ENCODE data around the gene ZNF107.
"Not testable (repeated sequence)": the region's sequence is repeated elsewhere in the genome, so short reads cannot be mapped to it uniquely, and the experiment has no call there.

Gene ZNF107

GRCh38 chr7:64654796-64655548, 11.0 kb upstream of the ZNF107 start:
- no peaks in the 10 kb centered on the region for H3K36me3 Mint-ChIP-seq (ENCODE audit: insufficient read depth)
- H3K27me3 Mint-ChIP-seq, result no peaks in the 10 kb centered on the region
- H3K9me3 Mint-ChIP-seq, result no peaks in the 10 kb centered on the region
- no peak for DNase-seq (ENCODE audit: low spot score in 2 of 2)
- no peak overlapping the region for H3K4me3 Mint-ChIP-seq
- no peak for ATAC-seq (replicated peaks; ENCODE audit: extremely low read depth, poor library complexity, severe bottlenecking)
- no peak overlapping the region for H3K27ac Mint-ChIP-seq (ENCODE audit: low read depth)
- no peaks in the 10 kb centered on the region for H3K4me1 Mint-ChIP-seq

DNA sequence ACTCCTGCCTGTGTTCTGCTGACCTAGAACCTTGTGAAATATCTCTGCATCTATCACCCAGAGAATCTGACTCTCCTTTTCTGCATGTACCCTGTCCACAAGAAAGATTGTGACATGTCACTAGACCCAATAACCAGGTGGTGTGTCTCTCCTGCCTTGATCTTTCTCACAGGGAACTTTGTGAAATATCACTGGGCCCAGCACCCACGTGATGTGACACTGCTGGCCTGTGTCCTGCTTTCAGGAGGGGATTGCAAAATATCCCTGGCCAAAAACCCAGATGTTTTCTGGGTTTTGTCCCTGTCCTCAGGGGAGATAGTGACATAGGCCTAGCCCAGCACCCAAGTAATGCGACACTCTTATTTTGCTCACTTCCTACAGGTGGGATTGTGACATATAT, 10.1 kb upstream of the ZNF107 start:
- Mint-ChIP-seq H3K9me3 (peaks cover under 1% of the 10 kb centered on the region), H3K27me3 (no peaks in the 10 kb centered on the region), H3K27ac (ENCODE audit: low read depth) (no peak overlapping the region), H3K4me3 (no peak overlapping the region), H3K36me3 (ENCODE audit: insufficient read depth) (no peaks in the 10 kb centered on the region), H3K4me1 (no peaks in the 10 kb centered on the region)
- ATAC-seq (replicated peaks; ENCODE audit: extremely low read depth, poor library complexity, severe bottlenecking) (no peak), DNase-seq (ENCODE audit: low spot score in 2 of 2) (no peak)

- no peaks in the 10 kb centered on the region for H3K27me3 Mint-ChIP-seq
- H3K36me3 Mint-ChIP-seq (ENCODE audit: insufficient read depth), result no peaks in the 10 kb centered on the region
- no peaks in the 10 kb centered on the region for H3K4me1 Mint-ChIP-seq
- DNase-seq (ENCODE audit: low spot score in 2 of 2), result no peak
- no peak overlapping the region for H3K4me3 Mint-ChIP-seq
- no peak for ATAC-seq (replicated peaks; ENCODE audit: extremely low read depth, poor library complexity, severe bottlenecking)
- H3K9me3 Mint-ChIP-seq, result peaks cover 6% of the 10 kb centered on the region
- H3K27ac Mint-ChIP-seq (ENCODE audit: low read depth), result no peak overlapping the region
Measured at GRCh38 chr7:64656489-64656888, 9.4 kb upstream of the ZNF107 start.

- not testable (repeated sequence) for ATAC-seq (replicated peaks; ENCODE audit: extremely low read depth, poor library complexity, severe bottlenecking); H3K4me3 Mint-ChIP-seq; H3K27me3 Mint-ChIP-seq; DNase-seq (ENCODE audit: low spot score in 2 of 2); H3K27ac Mint-ChIP-seq (ENCODE audit: low read depth); H3K9me3 Mint-ChIP-seq
- Mint-ChIP-seq H3K36me3 (ENCODE audit: insufficient read depth) (peaks cover 11% of the 10 kb centered on the region), H3K4me1 (peaks cover 24% of the 10 kb centered on the region)
Measured at GRCh38 chr7:64662091-64662490, 3.8 kb upstream of the ZNF107 start.

GRCh38 chr7:64666663-64667050, 724 bp downstream of the ZNF107 start:
- H3K27ac Mint-ChIP-seq (ENCODE audit: low read depth), result peak overlapping the region; percentile 96
- ATAC-seq (replicated peaks; ENCODE audit: extremely low read depth, poor library complexity, severe bottlenecking), result no peak
- H3K27me3 Mint-ChIP-seq, result no peaks in the 10 kb centered on the region
- H3K4me3 Mint-ChIP-seq, result peak overlapping the region; percentile 96
- peaks cover 51% of the 10 kb centered on the region for H3K4me1 Mint-ChIP-seq
- H3K36me3 Mint-ChIP-seq (ENCODE audit: insufficient read depth), result peaks cover 21% of the 10 kb centered on the region
- H3K9me3 Mint-ChIP-seq, result no peaks in the 10 kb centered on the region
- DNase-seq (ENCODE audit: low spot score in 2 of 2), result no peak

- Mint-ChIP-seq H3K27ac (ENCODE audit: low read depth) (peak overlapping the region; percentile 96), H3K4me3 (peak overlapping the region; percentile 96), H3K36me3 (ENCODE audit: insufficient read depth) (peaks cover 25% of the 10 kb centered on the region), H3K9me3 (no peaks in the 10 kb centered on the region), H3K27me3 (no peaks in the 10 kb centered on the region), H3K4me1 (peaks cover 56% of the 10 kb centered on the region)
- no peak for DNase-seq (ENCODE audit: low spot score in 2 of 2)
- no peak for ATAC-seq (replicated peaks; ENCODE audit: extremely low read depth, poor library complexity, severe bottlenecking)
Measured at GRCh38 chr7:64667311-64667710, 1.4 kb downstream of the ZNF107 start.

GRCh38 chr7:64672414-64672813, 6.5 kb downstream of the ZNF107 start:
- no peaks in the 10 kb centered on the region for H3K27me3 Mint-ChIP-seq
- peaks cover 76% of the 10 kb centered on the region for H3K4me1 Mint-ChIP-seq
- ATAC-seq (replicated peaks; ENCODE audit: extremely low read depth, poor library complexity, severe bottlenecking) (no peak), DNase-seq (ENCODE audit: low spot score in 2 of 2) (no peak)
- H3K4me3 Mint-ChIP-seq, result peak overlapping the region; percentile 36
- H3K36me3 Mint-ChIP-seq (ENCODE audit: insufficient read depth), result peaks cover 14% of the 10 kb centered on the region
- no peaks in the 10 kb centered on the region for H3K9me3 Mint-ChIP-seq
- no peak overlapping the region for H3K27ac Mint-ChIP-seq (ENCODE audit: low read depth)

DNA sequence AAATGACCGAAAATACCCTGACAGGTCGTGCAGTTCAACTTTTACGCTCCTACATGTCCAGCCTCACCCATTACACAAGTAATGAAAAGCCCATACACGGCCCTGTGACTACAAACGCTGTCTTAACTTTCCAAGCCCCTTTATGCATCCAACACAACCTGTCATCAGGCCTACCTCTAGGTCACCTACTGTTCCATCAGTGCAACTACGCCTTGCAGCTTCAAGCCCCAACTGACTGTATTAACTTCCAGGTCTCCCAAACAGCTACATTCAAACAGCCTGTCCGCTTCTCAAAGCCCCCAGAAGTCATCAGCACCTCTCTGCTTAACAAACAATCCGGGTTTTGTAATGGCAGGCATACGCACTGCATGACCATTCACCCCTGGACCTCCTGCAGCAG, 19.2 kb downstream of the ZNF107 start:
- Mint-ChIP-seq H3K27me3 (no peaks in the 10 kb centered on the region), H3K9me3 (peaks cover 6% of the 10 kb centered on the region), H3K36me3 (ENCODE audit: insufficient read depth) (peaks cover 22% of the 10 kb centered on the region), H3K4me3 (no peak overlapping the region), H3K4me1 (peaks cover 52% of the 10 kb centered on the region), H3K27ac (ENCODE audit: low read depth) (peak overlapping the region; percentile 6)
- ATAC-seq (replicated peaks; ENCODE audit: extremely low read depth, poor library complexity, severe bottlenecking) (no peak), DNase-seq (ENCODE audit: low spot score in 2 of 2) (no peak)

GRCh38 chr7:64685741-64686140, 19.8 kb downstream of the ZNF107 start:
- peaks cover 6% of the 10 kb centered on the region for H3K9me3 Mint-ChIP-seq
- peak overlapping the region; percentile 6 for H3K27ac Mint-ChIP-seq (ENCODE audit: low read depth)

GRCh38 chr7:64686493-64687184, 20.7 kb downstream of the ZNF107 start:
- peaks cover 6% of the 10 kb centered on the region for H3K9me3 Mint-ChIP-seq
- peak overlapping the region; percentile 6 for H3K4me3 Mint-ChIP-seq
- H3K36me3 Mint-ChIP-seq (ENCODE audit: insufficient read depth), result peaks cover 26% of the 10 kb centered on the region
- peak; percentile 32 for ATAC-seq (replicated peaks; ENCODE audit: extremely low read depth, poor library complexity, severe bottlenecking)
- no peaks in the 10 kb centered on the region for H3K27me3 Mint-ChIP-seq
- H3K27ac Mint-ChIP-seq (ENCODE audit: low read depth), result peak overlapping the region; percentile 6
- no peak for DNase-seq (ENCODE audit: low spot score in 2 of 2)
- peaks cover 52% of the 10 kb centered on the region for H3K4me1 Mint-ChIP-seq

More at GRCh38 chr7:64685741-64686140, 19.8 kb downstream of the ZNF107 start:
- Mint-ChIP-seq H3K4me1 (peaks cover 52% of the 10 kb centered on the region), H3K4me3 (peak overlapping the region; percentile 6), H3K36me3 (ENCODE audit: insufficient read depth) (peaks cover 22% of the 10 kb centered on the region), H3K27me3 (no peaks in the 10 kb centered on the region)
- DNase-seq (ENCODE audit: low spot score in 2 of 2) (no peak), ATAC-seq (replicated peaks; ENCODE audit: extremely low read depth, poor library complexity, severe bottlenecking) (no peak)

- no peak for ATAC-seq (replicated peaks; ENCODE audit: extremely low read depth, poor library complexity, severe bottlenecking)
- no peak for DNase-seq (ENCODE audit: low spot score in 2 of 2)
- peak overlapping the region; percentile 6 for H3K27ac Mint-ChIP-seq (ENCODE audit: low read depth)
- H3K9me3 Mint-ChIP-seq, result peaks cover 6% of the 10 kb centered on the region
- no peaks in the 10 kb centered on the region for H3K27me3 Mint-ChIP-seq
- peaks cover 52% of the 10 kb centered on the region for H3K4me1 Mint-ChIP-seq
- H3K4me3 Mint-ChIP-seq, result peak overlapping the region; percentile 6
- peaks cover 31% of the 10 kb centered on the region for H3K36me3 Mint-ChIP-seq (ENCODE audit: insufficient read depth)
Measured at GRCh38 chr7:64687249-64687648, 21.3 kb downstream of the ZNF107 start.

DNA sequence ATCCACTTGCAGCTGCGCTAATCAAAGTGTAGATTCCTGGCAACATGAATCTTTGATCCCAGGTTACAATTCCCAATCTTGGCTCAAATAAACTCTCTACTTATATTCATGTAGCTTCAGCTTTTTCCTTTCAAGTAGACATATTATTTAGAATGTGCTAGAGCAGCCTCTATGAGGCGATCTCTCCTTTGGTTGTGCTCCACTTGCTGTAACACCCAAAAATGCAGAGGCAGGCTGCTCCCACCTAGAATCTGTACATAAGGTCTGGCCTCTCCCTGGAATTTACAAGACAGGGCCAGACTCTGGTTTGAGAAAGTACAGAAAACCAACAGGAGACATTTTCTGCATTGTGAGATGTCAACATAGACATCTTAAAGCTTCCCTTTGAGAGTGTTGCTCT, 23.1 kb downstream of the ZNF107 start:
- H3K4me3 Mint-ChIP-seq, result no peak overlapping the region
- peaks cover 37% of the 10 kb centered on the region for H3K36me3 Mint-ChIP-seq (ENCODE audit: insufficient read depth)
- H3K27me3 Mint-ChIP-seq, result no peaks in the 10 kb centered on the region
- H3K9me3 Mint-ChIP-seq, result peaks cover 6% of the 10 kb centered on the region
- no peak for DNase-seq (ENCODE audit: low spot score in 2 of 2)
- ATAC-seq (replicated peaks; ENCODE audit: extremely low read depth, poor library complexity, severe bottlenecking), result no peak
- peak overlapping the region; percentile 67 for H3K27ac Mint-ChIP-seq (ENCODE audit: low read depth)
- peaks cover 52% of the 10 kb centered on the region for H3K4me1 Mint-ChIP-seq

DNA sequence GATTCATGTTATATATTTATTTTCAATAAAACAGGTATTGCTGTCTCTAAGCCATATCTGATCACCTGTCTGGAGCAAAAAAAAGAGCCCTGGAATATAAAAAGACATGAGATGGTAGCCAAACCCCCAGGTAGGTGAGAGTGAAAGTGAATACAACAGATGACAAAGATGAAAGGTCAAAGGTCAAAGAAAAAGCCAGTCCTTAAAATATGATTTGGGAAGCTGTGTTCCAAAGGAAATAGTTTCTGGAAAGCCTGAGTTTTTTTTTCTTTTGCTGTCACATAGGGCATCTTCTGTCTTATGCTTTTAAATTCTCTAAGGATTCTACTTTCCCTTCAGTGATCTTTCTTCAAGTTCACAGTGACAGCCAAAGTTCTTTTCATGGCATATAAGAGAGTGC, 25.9 kb downstream of the ZNF107 start:
- H3K27me3 Mint-ChIP-seq, result no peaks in the 10 kb centered on the region
- peak overlapping the region; percentile 59 for H3K27ac Mint-ChIP-seq (ENCODE audit: low read depth)
- H3K36me3 Mint-ChIP-seq (ENCODE audit: insufficient read depth), result peaks cover 37% of the 10 kb centered on the region
- no peak for DNase-seq (ENCODE audit: low spot score in 2 of 2)
- ATAC-seq (replicated peaks; ENCODE audit: extremely low read depth, poor library complexity, severe bottlenecking), result no peak
- H3K4me1 Mint-ChIP-seq, result peaks cover 26% of the 10 kb centered on the region
- no peak overlapping the region for H3K4me3 Mint-ChIP-seq
- H3K9me3 Mint-ChIP-seq, result no peaks in the 10 kb centered on the region
